ENCODE results near the gene FOSL1.

Gene FOSL1

DNA sequence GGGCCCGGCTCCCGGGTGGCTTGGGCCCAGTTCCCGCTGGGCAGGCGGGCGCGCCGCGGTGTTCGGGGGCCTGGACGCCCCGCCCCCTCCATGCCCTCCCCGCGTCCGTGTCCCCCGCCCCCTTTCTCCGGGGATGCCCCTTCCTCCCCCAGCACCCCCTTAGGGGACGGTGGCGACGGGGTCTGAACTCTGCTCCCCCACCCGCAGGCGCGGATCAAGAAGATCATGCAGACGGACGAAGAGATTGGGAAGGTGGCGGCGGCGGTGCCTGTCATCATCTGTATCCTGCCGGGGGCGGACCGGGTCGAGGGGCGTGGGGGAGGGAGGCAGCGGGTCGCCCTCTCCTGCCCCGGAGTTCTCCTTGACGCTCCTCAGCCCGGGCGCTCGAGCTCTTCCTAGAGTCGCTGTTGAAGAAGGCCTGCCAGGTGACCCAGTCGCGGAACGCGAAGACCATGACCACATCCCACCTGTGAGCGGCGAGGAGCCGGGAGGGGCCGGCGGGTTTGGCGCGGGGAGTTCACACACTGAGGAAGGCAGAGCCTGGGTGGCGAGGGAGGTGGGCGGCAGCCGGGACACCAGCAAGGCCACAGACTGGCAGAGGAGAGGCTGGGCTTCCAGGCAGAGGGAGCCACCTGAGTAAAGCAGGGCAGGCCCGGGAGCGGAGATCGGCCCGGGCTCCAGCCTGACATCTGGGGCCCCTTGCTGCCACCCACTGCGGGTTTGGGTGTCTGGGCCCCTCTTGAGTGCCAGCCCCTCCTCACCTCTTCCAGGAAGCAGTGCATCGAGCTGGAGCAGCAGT lies 19.6 kb upstream of the FOSL1 start:
- no peak for DNase-seq (ENCODE audit: low spot score)

DNA sequence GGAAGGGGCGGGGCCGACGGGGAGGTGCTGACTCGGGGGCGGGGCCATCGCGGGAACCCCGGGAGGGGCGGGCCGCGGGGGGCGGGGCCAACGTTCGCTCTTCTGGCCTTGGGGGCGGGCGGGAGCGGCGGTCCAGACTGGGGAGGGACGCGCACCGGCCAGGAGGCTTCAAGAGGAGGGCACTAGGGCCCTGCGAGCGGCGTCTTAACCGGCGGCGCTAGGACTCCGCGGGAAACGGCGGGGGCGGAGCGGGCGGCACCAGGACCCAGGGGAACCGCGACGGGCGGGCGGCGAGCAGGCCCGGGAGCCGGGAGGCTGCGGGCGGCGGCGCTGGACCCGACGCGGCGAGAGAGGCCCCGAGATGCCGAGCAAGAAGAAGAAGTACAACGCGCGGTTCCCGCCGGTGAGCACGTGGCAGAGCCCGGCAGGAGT lies 19.0 kb upstream of the FOSL1 start, which contains the start of gene DRAP1:
TSS of gene DRAP1 (plus strand) at position 286 of the 432 bp plus-strand sequence. CDS start at position 362, 76 bp downstream.
- DNase-seq (ENCODE audit: low spot score): peak; percentile 98

DNA sequence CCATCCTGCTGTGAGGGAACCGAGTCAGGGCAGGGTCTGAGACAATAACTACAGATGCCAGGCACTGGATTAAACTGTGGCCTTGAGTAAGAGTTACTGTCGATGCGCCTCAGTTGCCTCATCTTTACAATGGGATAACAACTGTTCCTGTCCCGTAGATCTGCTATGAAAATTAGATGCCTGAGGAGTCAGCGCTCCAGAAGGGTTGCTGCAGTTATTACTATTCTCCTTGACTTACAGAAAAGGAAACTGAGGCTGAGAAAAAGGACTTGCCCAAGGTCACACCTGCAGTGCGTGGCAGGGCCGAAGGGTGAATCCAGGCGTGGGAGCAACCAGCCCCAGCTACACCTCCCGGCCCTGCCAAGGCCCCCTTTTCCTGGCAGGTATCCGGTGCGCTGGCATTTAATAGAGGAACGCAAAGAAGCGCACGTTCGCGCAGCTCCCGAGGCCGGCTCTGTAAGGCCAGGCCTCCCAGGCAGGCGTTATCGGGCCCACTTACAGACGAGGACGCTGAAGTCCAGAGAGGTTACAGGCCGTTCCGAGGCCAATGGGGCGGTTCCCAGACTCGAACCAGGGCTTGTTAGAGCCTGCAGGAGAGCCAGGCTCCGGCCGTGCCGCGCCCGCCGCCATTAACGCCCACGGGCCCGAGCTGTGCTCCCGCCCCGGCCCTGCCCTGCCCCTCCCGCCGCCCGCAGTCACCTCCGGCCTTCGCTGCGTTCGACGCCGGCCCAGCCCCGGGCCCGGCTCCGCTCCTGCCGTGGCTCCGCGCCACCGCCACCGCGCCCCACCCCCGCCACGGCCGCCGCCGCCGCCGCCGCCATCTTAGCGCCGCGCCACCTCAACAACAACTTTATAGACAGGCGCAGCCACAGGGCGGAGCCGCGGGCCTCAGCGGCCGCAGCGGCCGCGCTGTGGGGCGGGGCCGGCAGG lies 18.3 kb upstream of the FOSL1 start, which contains the start of gene C11orf68:
TSS of gene C11orf68 (minus strand) at position 852 of the 930 bp plus-strand sequence. CDS start at position 821, 31 bp downstream.
- DNase-seq (ENCODE audit: low spot score): no peak

- DNase-seq (ENCODE audit: low spot score): no peak
These were observed 17.4 kb upstream of the FOSL1 start for GRCh38 chr11:65917434-65918210.

DNA sequence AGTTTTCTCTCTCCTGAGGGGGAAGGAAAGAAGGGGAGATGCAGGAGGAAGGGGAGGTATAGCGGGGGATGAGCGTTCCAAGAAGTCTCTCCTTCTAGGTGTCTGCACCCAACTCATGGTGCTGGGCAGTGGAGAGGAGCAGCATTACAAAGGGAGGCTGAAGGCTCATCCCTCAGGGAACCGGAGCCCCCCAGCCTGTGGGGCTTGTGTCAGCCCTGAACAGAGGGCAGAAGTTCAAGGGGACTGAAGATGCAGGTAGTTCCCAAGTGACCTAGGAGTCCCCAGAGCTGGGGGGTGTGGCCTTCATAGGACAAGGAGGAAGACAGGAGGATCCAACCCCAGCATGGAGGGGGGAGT lies 16.9 kb upstream of the FOSL1 start:
- no peak for DNase-seq (ENCODE audit: low spot score)

DNA sequence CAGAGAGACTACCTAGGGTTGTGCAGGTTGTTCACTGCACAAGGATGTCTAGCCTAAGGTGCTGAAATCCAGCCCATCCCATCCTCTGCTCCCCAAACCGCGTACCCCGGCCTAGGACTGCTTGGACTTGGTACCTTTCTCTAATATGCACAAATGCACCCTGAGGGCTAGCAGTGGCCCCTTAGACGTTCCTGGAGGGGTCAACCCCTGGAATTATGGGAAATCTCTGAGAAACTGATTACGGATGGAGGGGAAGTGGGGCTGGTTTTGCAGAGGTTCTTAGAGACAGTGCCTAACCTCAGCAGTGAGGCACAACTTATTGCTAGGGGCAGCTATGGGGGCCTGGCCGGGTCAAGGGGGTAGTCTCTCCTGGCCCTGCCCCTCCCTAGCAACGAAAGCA lies 16.2 kb upstream of the FOSL1 start:
- DNase-seq (ENCODE audit: low spot score): no peak

- peak; percentile 94 for DNase-seq (ENCODE audit: low spot score)
These were observed 15.6 kb upstream of the FOSL1 start for GRCh38 chr11:65915821-65916251.

DNA sequence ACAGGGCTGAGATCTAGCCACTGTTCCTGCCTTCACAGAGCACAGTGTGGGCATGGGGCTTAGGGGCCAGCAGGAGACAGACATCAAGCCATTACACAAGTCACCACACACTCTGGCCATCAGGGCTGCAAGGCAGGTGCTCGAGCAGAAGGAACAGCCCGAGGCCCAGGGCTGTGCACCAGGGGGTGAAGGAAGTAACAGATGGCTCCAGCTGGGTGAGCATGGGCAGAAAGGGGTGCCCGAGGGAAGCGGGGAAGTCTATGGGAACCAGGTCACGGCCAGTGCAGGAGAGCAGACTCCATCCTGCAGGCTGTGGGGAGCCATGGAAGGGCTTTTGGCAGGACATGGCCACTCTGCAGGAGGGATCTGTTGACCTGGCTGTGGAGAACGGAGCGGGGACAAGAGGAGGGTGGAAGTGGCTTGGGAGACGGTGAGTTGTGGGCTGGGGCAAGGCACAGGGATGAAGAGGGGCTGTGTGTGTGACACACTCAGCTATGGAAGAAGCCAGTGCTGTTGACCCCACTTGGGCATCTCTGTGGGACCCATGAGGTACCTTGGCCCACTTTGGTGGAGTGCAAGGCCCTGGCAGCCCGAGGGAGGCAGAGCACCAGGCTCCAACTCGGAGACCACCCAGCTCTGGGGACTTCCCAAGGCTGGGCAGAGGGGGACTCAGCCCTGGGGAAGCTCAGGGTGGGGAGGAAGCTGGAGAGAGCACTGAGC lies 15.1 kb upstream of the FOSL1 start:
- DNase-seq (ENCODE audit: low spot score): no peak

GRCh38 chr11:65912845-65913244 lies 12.7 kb upstream of the FOSL1 start:
- DNase-seq (ENCODE audit: low spot score): no peak

- DNase-seq (ENCODE audit: low spot score): peak; percentile 81
These were observed 11.7 kb upstream of the FOSL1 start for GRCh38 chr11:65911682-65912568.

- DNase-seq (ENCODE audit: low spot score): no peak
These were observed 7.7 kb upstream of the FOSL1 start for GRCh38 chr11:65907878-65908277.

DNA sequence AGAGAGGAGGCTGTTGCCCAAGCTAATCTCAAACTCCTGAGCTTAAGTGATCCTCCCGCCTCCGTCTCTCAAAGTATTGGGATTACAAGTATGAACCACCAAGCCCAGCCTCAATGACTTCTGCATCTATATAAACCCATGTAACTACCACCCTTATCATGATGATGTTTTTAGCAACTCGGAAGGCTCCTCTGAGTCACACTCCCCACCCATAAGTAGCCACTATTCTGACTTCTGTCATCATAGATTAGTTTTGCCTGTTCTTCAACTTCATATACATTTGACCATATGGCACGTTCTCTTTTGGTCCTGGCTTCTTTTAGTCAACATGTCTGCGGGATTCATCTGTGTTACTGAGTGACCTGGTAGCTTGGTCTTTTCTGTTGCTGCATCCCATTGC lies 6.4 kb upstream of the FOSL1 start:
- no peak for DNase-seq (ENCODE audit: low spot score)

DNA sequence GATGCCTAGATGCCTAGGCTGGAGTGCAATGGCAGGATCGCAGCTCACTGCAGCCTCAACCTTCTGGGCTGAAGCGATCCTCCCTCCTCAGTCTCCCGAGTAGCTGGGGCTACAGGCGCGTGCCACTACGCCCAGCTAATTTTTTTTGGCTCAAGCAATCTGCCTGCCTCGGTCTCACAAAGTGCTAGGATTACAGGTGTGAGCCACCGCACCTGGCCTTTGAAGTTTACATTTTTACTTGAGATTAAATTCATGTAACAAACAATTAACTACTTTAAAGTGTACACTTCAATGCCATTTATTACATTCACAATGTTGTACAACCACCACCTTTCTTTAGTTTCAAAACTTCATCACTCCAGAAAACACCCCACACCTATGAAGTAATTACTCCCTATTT lies 3.5 kb upstream of the FOSL1 start:
- DNase-seq (ENCODE audit: low spot score): no peak

DNA sequence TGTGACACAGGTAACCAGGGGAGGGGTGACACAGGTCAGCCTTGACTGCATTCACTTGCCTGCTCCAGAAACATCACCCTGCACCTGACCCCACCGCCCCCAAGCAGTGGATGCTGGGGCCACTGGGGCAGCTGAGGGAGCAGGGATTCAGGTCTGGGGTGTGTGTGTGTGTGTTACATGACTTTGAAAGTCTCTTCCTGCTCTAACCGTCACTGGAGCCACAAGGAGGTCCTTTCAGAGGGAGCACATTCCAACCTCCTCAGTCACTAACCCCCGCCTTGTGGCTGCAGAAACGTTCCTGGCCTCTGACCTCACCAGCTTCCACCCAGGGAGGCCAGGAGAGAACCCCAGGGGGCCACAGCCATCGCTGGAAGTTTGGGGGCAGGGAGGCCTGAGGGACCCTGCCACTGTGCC lies 2.9 kb upstream of the FOSL1 start:
- peak; percentile 88 for DNase-seq (ENCODE audit: low spot score)

- DNase-seq (ENCODE audit: low spot score): no peak
These were observed 652 bp upstream of the FOSL1 start for GRCh38 chr11:65900899-65901180.

DNA sequence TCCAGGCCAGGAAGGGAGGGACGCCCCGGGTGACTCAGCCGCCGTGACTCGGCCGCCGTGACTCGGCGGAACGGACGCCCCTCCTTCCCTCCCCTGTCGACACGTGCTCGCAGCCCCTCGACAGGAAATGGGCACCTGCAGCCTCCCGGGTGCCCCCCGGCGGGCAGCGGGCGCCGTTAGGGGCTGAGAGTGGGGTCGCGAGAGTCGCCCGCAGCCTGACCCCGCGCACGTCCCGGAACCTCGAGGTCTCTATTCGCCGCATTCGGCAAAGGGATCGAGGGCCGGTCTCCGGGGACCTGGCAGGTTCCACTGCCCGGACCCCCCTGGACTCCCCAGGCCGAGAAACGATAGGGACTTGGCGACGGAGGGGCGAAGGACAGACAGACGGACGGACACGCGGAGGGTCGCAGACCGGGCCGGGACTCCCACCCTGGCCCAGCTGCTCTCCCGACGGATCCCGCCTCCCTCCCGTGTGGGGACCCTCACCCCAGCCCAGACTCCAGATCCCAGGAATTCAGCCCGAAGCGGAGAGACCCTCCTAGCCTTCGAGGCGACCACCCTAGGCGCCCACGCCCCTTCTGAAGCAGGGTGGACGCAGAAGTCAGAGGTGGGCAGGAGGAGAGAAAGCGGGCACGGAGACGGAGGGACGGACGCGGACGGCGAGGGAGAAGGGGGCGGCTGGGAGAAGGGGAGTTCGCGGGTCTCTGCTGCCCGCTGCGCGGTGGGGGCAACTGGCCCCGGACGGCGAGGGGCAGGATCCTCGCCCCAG lies 648 bp downstream of the FOSL1 start:
- DNase-seq (ENCODE audit: low spot score): peak; percentile 79

- DNase-seq (ENCODE audit: low spot score): no peak
These were observed 1.4 kb downstream of the FOSL1 start for GRCh38 chr11:65898656-65899355.

DNA sequence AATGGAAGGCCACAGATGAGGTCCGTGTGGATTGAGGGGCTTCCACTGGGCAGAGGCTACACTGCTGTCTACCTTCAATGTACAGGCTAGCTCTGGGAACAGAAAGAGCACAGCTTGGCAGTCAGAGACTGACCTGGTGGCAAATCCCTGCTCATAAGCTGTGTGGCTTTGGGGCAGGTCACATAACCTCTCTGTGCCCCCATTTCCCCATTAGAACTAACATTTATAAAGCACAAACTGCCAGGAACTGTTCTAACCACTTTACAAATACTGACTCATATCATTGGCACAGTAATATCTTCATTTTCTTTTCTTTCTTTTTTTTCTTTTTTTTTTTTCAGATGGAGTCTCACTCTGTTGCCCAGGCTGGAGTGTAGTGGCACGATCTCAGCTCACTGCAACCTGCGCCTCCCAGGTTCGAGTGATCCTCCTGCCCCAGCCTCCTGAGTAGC lies 3.1 kb downstream of the FOSL1 start:
- no peak for DNase-seq (ENCODE audit: low spot score)

Measured in LoVo (cell line).